HFF-Myc (cell line): ENCODE measurements around the gene FAM229B.

ENCODE experiments used
- DNase-seq: peaks from one replicate; pipeline ENCODE4 v3.0.0-alpha.2; 2011; ENCODE audit warnings: low read depth; ENCODE audit errors: extremely low read depth
- H3K4me3 ChIP-seq: replicated peaks from 2 replicates; pipeline ENCODE4 v1.5.1; 2011; ENCODE audit warnings: low read depth, mild to moderate bottlenecking, control low read depth, low read length
- TF ChIP-seq, protein P1 (sequence below): IDR thresholded peaks from 2 replicates; pipeline ENCODE4 v1.5.1; 2012; ENCODE audit warnings: mild to moderate bottlenecking, low read depth, low read length, control low read depth; ENCODE audit errors: missing control alignments

The FAM229B gene

DNA sequence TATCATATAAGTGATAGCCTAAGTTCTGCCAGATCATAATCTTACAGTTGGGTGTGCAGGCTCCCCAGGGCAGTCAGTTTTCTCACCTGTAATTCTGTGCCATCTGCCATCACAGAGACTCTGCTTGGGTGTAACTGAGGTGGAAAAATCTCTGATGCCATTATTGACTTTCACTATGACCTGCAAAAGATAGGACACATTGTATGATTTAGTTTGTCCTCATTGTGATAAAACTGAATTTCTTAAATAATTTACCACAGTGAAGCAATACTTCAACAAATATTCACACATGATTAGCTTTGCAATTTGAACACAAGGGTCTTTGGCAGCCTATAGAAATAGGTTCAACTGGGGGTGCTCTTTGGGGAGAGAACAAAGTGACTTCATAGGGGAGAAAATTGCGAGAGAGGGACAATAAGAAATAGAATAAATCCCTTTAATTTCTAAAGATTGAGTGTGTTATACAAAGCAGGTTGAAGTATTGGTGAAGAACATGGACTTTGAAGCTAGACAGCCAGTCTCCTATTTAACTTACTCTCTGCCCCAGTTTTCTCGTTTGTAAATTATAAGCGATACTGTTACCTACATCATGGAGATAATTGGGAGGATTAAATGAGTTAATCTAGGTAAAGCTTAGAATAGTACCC lies 27.3 kb downstream of the FAM229B start:
- TF ChIP-seq, protein P1, sequence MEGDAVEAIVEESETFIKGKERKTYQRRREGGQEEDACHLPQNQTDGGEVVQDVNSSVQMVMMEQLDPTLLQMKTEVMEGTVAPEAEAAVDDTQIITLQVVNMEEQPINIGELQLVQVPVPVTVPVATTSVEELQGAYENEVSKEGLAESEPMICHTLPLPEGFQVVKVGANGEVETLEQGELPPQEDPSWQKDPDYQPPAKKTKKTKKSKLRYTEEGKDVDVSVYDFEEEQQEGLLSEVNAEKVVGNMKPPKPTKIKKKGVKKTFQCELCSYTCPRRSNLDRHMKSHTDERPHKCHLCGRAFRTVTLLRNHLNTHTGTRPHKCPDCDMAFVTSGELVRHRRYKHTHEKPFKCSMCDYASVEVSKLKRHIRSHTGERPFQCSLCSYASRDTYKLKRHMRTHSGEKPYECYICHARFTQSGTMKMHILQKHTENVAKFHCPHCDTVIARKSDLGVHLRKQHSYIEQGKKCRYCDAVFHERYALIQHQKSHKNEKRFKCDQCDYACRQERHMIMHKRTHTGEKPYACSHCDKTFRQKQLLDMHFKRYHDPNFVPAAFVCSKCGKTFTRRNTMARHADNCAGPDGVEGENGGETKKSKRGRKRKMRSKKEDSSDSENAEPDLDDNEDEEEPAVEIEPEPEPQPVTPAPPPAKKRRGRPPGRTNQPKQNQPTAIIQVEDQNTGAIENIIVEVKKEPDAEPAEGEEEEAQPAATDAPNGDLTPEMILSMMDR, result no peak
- H3K4me3 ChIP-seq, result no peak overlapping the region
- no peak for DNase-seq

DNA sequence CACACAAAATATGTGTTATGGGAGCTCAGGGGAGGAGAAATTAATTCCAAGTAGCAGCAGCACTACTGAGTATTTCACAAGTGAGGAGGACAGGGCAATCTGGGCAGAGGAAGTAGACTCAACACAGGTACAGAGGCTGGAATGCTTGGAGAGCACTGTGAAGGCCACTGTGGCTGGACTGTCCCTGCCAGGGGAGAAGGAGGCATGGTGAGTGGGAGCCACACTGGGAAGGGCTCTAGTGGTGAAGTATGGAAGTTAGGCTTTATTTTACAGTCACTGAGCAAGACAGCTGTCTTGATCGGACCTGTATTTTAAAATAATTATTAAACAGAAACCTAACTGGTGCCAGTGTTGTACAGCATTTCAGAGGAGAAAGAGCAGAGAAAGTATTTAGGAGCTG lies 28.8 kb downstream of the FAM229B start:
- H3K4me3 ChIP-seq, result no peak overlapping the region
- TF ChIP-seq, protein P1, result no peak
- DNase-seq, result no peak

DNA sequence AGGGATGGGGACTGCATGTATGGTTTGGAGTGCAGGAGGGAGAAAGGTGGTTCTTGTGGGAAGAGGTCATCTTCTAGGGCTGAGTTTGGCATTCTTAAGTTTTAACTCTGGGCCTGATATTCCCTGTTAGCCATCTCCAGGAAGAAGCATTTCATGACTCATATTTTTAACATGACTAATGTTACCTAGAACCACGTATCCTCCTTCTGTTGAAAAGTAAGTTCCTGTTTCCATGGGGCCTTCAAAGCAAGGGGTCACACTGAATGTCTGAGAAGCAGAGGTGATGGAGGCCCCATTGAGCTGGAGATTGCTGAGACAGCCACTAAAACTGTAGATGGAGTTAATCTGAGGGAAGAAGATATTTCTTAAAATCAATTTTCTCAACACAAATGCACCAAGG lies 30.2 kb downstream of the FAM229B start:
- TF ChIP-seq, protein P1, result no peak
- no peak overlapping the region for H3K4me3 ChIP-seq
- DNase-seq, result peak; percentile 24

DNA sequence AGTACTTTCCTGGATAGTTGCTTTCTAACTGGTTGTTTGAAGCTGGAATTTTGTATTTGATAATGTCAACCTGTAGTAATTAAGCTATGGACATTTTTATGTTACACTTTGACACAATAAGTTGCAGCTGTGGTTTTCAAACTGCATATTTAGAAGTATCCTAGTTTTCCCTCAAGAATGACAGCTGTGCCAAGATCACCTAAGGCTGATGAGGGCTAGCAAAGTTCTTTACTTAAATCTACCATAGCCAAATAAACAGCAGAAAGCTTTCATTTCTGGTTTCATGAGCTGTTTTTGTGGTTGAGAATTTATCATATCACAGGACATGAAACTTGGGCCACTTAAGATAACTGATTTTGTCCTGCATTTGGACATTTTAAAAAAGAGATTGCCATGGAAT lies 30.6 kb downstream of the FAM229B start:
- no peak for DNase-seq
- TF ChIP-seq, protein P1, result no peak
- no peak overlapping the region for H3K4me3 ChIP-seq

DNA sequence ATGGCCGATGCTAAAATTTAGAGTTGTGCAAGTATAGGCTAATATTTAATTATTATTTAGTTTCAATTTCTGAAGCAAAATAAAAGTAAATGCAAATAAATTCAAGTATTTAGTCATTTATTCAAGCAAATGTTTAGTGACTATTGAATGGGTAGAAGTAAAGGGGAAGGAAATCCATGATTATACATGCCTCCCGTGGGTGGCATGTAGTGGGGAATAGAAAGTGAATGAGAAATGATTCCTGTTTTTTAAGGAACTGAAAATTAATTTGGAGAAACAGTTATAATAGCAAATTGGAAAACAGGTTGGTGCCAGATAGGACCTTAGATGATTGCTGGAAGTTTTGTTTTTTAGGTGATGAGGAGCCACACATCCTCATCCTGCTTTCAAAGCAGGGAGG lies 35.4 kb downstream of the FAM229B start:
- no peak for DNase-seq
- TF ChIP-seq, protein P1, result no peak
- no peak overlapping the region for H3K4me3 ChIP-seq

DNA sequence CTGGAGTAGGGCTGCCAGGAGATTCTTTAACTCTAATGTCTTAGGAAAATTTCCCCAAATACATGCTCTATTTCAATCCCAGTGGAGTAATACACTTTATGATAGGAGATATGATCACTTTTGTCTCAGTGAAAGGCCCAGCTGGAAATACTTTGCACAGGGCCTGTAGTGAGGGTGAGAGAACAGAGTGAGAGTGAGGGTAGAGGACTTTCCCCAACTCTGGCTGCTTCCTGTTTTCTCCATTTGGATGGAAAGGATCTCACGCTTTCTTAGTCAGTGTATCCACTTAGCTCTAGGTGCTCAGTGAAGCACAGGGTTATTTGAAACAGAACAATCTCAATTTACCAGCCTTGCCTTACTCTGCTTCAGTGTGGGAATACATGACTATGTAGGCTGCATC lies 36.6 kb downstream of the FAM229B start:
- no peak overlapping the region for H3K4me3 ChIP-seq
- TF ChIP-seq, protein P1, result no peak
- DNase-seq, result no peak

DNA sequence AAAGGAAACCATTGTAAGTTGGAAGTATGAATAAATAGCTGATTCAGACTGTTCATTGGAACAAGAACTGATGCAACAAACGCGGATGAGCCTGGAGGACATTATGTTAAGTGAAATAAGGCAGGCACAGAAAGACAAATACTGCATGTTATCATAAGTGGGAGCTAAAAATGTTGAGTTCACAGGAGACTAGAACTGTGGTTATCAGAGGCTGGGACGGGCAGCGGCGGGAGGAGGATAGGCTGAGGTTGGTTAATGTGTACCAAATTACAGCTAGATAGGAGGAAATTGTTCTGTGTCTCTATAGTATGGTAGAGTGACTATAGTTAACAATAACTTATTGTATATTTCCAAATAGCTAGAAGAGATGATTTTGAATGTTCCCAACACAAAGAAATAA lies 40.8 kb downstream of the FAM229B start:
- DNase-seq, result no peak
- H3K4me3 ChIP-seq, result no peak overlapping the region
- TF ChIP-seq, protein P1, result no peak
